ENCODE data around the gene RPL27A. TPM values are rescaled to one million over a fixed set of nuclear protein-coding genes. Genes with fewer than 3 reads are reported as not detected.

The RPL27A gene
- total and polyA plus RNA-seq, 2 donors (not counting 1 experiment from before 2014, with no cell fraction given): 1,009 to 1,473 TPM

DNA sequence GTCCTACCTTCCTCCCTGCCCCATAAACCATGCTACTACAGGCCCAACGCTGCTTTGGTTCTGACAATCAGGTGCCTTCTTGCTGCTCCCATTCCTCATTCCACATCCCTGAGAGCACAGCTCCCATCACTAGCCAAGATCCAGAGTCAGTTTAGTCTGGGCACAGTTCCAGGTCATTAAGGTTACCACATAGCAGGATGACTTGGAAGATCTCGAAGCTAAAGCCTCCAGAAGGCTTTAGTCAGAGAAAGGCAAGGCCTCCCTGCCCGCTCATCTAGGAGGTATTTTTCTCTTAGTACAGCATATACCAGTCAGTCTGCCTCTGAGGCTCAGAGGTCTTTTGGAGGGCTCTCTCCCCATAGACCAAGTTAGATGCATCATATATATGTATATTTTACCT is 30.5 kb upstream of the RPL27A start:
- intact Hi-C loops (cut with micrococcal nuclease): no loop called here
- 100% methylated on average over 2 of the region's 3 CpGs for WGBS (ENCODE audit: insufficient coverage)
- Histone ChIP-seq H3K9me3 (ENCODE audit: control extremely low read depth in 1 of 3, control insufficient read depth in 2 of 3, insufficient read depth in 1 of 3, low read length in 2 of 3) (no peaks in the 10 kb centered on the region), H3K27me3 (replicated peaks in 1 of 4; ENCODE audit: control extremely low read depth in 1 of 4, control insufficient read depth in 3 of 4, insufficient read depth in 4 of 4, low read length in 3 of 4) (no peaks in the 10 kb centered on the region), H2AFZ (ENCODE audit: insufficient read depth, low read depth, low read length, poor library complexity, severe bottlenecking) (no peak overlapping the region), H3K4me2 (replicated peaks; ENCODE audit: low read depth, low read length, poor library complexity, severe bottlenecking) (no peak overlapping the region), H4K20me1 (ENCODE audit: control insufficient read depth, insufficient read depth, low read length, poor library complexity, severe bottlenecking) (no peaks in the 10 kb centered on the region), H3K9ac (ENCODE audit: low read length) (no peak overlapping the region), H3K4me1 (ENCODE audit: control insufficient read depth in 2 of 2, insufficient read depth in 2 of 2, low read length in 2 of 2) (no peaks in the 10 kb centered on the region), H3K79me2 (ENCODE audit: control insufficient read depth, insufficient read depth, low read length) (no peaks in the 10 kb centered on the region), H3K4me3 (ENCODE audit: control extremely low read depth in 1 of 5, extremely low read depth in 1 of 5, insufficient read depth in 1 of 5, low read depth in 2 of 5, low read length in 4 of 5) (no peak overlapping the region), H3K27ac (ENCODE audit: low read length in 2 of 2) (no peak overlapping the region), H3K36me3 (replicated peaks in 1 of 2; ENCODE audit: control extremely low read depth in 1 of 2, control insufficient read depth in 1 of 2, extremely low read depth in 1 of 2, insufficient read depth in 2 of 2, low read length in 1 of 2) (peaks cover 0 to 31% of the 10 kb centered on the region in 2 experiments)
- TF ChIP-seq CTCF (IDR thresholded peaks at IDR 0.05) (no peak), EZH2 (IDR thresholded peaks at IDR 0.05; ENCODE audit: borderline replicate concordance, insufficient read depth, low read depth, low read length, poor library complexity, severe bottlenecking) (no peak)
- DNase-seq (no peak), ATAC-seq (ENCODE audit: low read depth) (no peak)
- H3K4me3 Mint-ChIP-seq: no peak overlapping the region
- CTCF ChIA-PET: no interaction called here
- no peaks in the 10 kb centered on the region for H3K9me3 Mint-ChIP-seq (ENCODE audit: insufficient read depth)
- H3K27ac Mint-ChIP-seq: no peak overlapping the region
- H3K4me1 Mint-ChIP-seq: no peaks in the 10 kb centered on the region
- POLR2A ChIA-PET: no interaction called here
- H3K27me3 Mint-ChIP-seq: no peaks in the 10 kb centered on the region

DNA sequence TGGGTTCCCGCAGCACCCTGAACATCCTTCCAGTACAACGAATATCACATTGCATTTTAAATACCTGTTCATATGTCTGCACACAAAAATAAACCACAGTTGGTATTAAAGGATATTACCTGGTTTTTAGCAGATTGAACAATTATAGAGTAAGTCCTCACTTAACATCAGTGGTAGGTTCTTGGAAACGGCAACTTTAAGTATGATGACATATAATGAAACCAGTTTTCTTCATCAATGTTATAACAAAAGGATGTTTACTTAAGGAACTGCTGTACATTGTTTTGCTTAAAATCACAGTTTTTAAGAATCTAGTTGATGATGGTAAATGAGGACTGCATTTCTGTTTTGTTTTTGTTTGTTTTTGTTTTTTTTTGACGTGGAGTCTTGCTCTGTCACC is 28.1 kb upstream of the RPL27A start:
- no peak for DNase-seq
- Histone ChIP-seq H3K4me3 (ENCODE audit: control extremely low read depth in 1 of 5, extremely low read depth in 1 of 5, insufficient read depth in 1 of 5, low read depth in 2 of 5, low read length in 4 of 5) (no peak overlapping the region), H3K4me2 (replicated peaks; ENCODE audit: low read depth, low read length, poor library complexity, severe bottlenecking) (no peak overlapping the region), H2AFZ (ENCODE audit: insufficient read depth, low read depth, low read length, poor library complexity, severe bottlenecking) (no peak overlapping the region), H4K20me1 (ENCODE audit: control insufficient read depth, insufficient read depth, low read length, poor library complexity, severe bottlenecking) (no peaks in the 10 kb centered on the region), H3K79me2 (ENCODE audit: control insufficient read depth, insufficient read depth, low read length) (no peaks in the 10 kb centered on the region), H3K9ac (ENCODE audit: low read length) (no peak overlapping the region), H3K4me1 (ENCODE audit: control insufficient read depth in 2 of 2, insufficient read depth in 2 of 2, low read length in 2 of 2) (no peaks in the 10 kb centered on the region), H3K27me3 (replicated peaks in 1 of 4; ENCODE audit: control extremely low read depth in 1 of 4, control insufficient read depth in 3 of 4, insufficient read depth in 4 of 4, low read length in 3 of 4) (no peaks in the 10 kb centered on the region), H3K27ac (ENCODE audit: low read length in 2 of 2) (no peak overlapping the region), H3K9me3 (ENCODE audit: control extremely low read depth in 1 of 3, control insufficient read depth in 2 of 3, insufficient read depth in 1 of 3, low read length in 2 of 3) (no peaks in the 10 kb centered on the region), H3K36me3 (replicated peaks in 1 of 2; ENCODE audit: control extremely low read depth in 1 of 2, control insufficient read depth in 1 of 2, extremely low read depth in 1 of 2, insufficient read depth in 2 of 2, low read length in 1 of 2) (peaks cover 0 to 14% of the 10 kb centered on the region in 2 experiments)
- ChIA-PET POLR2A (no interaction called here), CTCF (no interaction called here)
- no peak for ATAC-seq (ENCODE audit: low read depth)
- no peaks in the 10 kb centered on the region for H3K4me1 Mint-ChIP-seq
- TF ChIP-seq EZH2 (IDR thresholded peaks at IDR 0.05; ENCODE audit: borderline replicate concordance, insufficient read depth, low read depth, low read length, poor library complexity, severe bottlenecking) (no peak), CTCF (IDR thresholded peaks at IDR 0.05) (no peak)
- intact Hi-C loops (cut with micrococcal nuclease): no loop called here
- no CpG with 5 or more reads among the region's 4 CpGs for WGBS (ENCODE audit: insufficient coverage)
- H3K9me3 Mint-ChIP-seq (ENCODE audit: insufficient read depth): no peaks in the 10 kb centered on the region
- no peak overlapping the region for H3K27ac Mint-ChIP-seq
- no peaks in the 10 kb centered on the region for H3K27me3 Mint-ChIP-seq
- no peak overlapping the region for H3K4me3 Mint-ChIP-seq

Data from B cell (primary cell).